ENCODE measurements around the gene LRRC34. TPM values are rescaled to one million over a fixed set of nuclear protein-coding genes. Genes with fewer than 3 reads are reported as not detected.

LRRC34 gene
- total and polyA plus RNA-seq, 12 donors = 0.66 to 4.4 (median 1.6) TPM

DNA sequence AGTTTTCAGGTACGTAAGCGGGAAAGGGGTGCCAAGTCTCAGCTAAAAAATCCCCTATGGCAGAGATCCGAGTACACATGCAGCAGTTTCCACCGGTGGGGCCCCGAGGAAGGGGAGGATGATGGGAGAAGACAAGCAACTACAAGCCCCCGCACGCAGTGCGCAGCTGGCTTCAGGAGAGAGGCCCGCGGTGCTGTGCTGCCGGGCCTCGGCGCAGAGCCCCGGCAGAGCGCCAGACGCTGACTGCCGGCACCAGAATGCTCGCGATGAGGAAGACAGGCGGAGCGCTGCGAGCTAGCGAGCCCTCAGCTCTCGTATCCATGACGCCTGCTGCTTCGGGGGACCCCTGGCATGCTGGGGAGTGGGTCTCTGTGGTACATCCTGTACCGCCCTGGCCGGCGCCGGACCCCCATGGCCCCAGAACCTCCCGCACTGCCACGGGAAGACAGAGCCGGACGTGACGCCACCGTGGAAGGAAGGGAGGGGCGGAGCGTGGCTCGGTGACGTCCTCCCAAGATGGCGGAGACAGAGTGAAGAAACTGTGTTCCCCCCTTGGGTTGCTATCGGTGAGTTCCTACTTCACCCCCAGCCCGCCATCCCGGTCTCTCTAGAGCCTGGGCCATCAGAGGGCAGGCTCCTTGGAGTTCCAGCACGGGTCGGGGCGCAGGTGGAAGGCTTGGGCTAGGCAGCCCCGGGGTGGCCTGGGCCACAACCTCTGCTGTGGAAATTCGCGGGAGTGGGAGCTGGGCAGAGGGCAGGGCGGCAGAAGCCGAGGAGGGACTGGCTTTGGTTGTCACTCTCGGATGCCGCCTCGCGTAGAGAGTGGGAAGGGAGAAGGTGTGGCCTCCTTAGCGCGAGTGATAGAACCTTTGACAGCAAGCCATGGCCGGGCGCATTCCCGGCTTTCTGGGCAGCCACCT, 39.5 kb downstream of the LRRC34 start, which contains the start of gene MYNN:
Gene MYNN (plus strand): TSS at position 500 of the 920 bp plus-strand sequence. CDS start 900 bp downstream, outside the sequence.
- DNase-seq = peak; percentile 92 to 94
- no peaks in the 10 kb centered on the region for H3K27me3 ChIP-seq
- H3K4me3 ChIP-seq = peak within 1 kb of the TSS; percentile 67 to 94 (median 87)
- peak; percentile 94 to 97 (median 96) for ATAC-seq
- 0% methylated on average over 61 of the region's 61 CpGs for WGBS, 2 donors
- intact Hi-C loops (cut with DNase I) = loop anchor here in 4 of 10 donors (5.0 to 10.0 kb wide), 4 partner anchors 194 to 1728 kb away; partner anchors contain the start of gene SEC62 (in 1 of the 4)
- H3K9me3 ChIP-seq = peaks cover 0 to 4% (median 0%) of the 10 kb centered on the region in 11 donors
- peaks cover 0 to 41% (median 9%) of the 10 kb centered on the region in 9 donors for H3K36me3 ChIP-seq
- H3K27ac ChIP-seq = peak within 1 kb of the TSS; percentile 95 to 100 (median 98)
- TF ChIP-seq, protein P1, sequence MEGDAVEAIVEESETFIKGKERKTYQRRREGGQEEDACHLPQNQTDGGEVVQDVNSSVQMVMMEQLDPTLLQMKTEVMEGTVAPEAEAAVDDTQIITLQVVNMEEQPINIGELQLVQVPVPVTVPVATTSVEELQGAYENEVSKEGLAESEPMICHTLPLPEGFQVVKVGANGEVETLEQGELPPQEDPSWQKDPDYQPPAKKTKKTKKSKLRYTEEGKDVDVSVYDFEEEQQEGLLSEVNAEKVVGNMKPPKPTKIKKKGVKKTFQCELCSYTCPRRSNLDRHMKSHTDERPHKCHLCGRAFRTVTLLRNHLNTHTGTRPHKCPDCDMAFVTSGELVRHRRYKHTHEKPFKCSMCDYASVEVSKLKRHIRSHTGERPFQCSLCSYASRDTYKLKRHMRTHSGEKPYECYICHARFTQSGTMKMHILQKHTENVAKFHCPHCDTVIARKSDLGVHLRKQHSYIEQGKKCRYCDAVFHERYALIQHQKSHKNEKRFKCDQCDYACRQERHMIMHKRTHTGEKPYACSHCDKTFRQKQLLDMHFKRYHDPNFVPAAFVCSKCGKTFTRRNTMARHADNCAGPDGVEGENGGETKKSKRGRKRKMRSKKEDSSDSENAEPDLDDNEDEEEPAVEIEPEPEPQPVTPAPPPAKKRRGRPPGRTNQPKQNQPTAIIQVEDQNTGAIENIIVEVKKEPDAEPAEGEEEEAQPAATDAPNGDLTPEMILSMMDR (IDR thresholded peaks at IDR 0.05) = peak in 3 of 9 donors; percentile 8 to 32 (median 20)
- H3K4me1 ChIP-seq = peaks cover 5 to 37% (median 28%) of the 10 kb centered on the region in 9 donors

DNA sequence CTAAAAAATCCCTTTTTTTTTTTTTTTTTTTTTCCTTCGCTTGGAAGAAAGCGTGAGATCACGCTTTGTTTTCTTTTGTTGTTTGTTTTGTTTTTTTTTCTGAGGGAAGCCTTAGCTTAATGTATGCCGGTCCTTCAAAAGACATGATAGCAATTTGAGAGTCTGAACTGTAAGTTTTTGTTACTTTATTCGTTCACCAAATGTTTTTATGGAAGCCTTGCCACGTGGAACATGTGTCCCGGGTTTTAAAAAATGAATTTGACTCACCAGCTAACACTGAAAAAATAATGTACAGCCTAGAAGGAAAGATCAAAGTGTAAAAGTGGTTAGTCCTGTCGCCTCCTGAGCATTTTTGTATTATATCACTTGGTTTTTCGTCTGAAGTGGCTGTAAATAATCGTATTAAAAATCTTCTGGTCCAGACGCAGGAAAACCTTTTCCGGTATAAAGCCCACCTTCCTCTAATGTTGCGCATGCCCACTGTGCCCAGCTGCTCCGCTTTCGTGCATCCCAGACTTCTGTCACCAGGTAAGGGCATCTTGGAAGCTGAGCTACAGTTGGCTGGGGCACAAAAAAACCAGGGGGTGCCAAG, 40.3 kb downstream of the LRRC34 start:
- Histone ChIP-seq H3K9me3 (peaks cover 0 to 4% (median 0%) of the 10 kb centered on the region in 11 donors), H3K27me3 (no peaks in the 10 kb centered on the region), H3K4me3 (peak overlapping the region; percentile 67 to 94 (median 87)), H3K36me3 (peaks cover 0 to 33% (median 9%) of the 10 kb centered on the region in 9 donors), H3K4me1 (peaks cover 5 to 37% (median 28%) of the 10 kb centered on the region in 9 donors), H3K27ac (peak overlapping the region; percentile 95 to 100 (median 98))
- intact Hi-C loops (cut with DNase I) = loop anchor here in 4 of 10 donors (5.0 to 10.0 kb wide), 4 partner anchors 195 to 1728 kb away; partner anchors contain the start of gene SEC62 (in 1 of the 4)
- TF ChIP-seq, protein P1 (IDR thresholded peaks at IDR 0.05) = no peak
- WGBS, 2 donors = 0% methylated on average over 15 of the region's 15 CpGs
- peak; percentile 61 to 75 for DNase-seq
- peak; percentile 60 to 86 (median 79) for ATAC-seq

DNA sequence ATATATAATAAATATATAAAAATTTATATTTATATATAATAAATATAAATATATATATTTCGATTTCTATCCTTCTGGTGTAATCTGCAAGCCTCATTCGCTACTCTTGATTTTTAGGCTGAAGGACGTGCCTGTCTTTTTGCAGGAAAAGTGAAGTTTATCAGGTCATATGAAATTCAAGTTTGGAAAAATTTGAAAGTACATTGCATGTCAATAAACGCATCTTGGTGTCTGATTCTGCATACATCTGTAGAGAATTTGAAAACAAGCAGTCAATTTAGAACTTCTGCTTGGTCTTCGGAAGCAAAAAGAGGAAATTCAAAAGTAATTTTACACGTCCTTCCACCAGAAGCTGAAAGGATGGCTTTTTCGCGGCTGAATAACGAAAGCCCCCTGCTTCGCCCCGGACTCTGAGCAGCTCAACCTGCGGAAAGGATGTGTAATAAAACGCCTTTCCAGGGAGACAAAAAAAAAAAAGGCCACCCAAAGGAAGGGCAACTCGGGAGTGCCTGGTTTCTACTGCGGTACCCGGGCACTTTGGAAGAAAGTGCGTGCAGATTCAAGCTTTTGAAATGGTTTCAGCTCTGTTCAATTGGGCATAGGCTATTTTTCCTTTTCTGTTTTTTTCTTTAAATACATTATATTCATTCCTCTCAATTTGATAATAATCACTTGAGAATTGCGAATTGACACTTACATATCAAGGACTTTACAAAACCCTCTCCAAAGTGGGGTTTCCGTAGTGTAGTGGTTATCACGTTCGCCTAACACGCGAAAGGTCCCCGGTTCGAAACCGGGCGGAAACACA, 41.0 kb downstream of the LRRC34 start:
- peaks cover 0 to 4% (median 0%) of the 10 kb centered on the region in 11 donors for H3K9me3 ChIP-seq
- H3K4me3 ChIP-seq = peak overlapping the region; percentile 67 to 94 (median 87)
- peaks cover 5 to 37% (median 28%) of the 10 kb centered on the region in 9 donors for H3K4me1 ChIP-seq
- H3K36me3 ChIP-seq = peaks cover 0 to 26% (median 9%) of the 10 kb centered on the region in 9 donors
- ATAC-seq = peak; percentile 18 to 52 (median 39)
- intact Hi-C loops (cut with DNase I) = loop anchor here in 4 of 10 donors (5.0 to 10.0 kb wide), 4 partner anchors 196 to 1727 kb away; partner anchors contain the start of gene SEC62 (in 1 of the 4)
- no peaks in the 10 kb centered on the region for H3K27me3 ChIP-seq
- TF ChIP-seq, protein P1 (IDR thresholded peaks at IDR 0.05) = no peak
- peak; percentile 32 to 39 for DNase-seq
- H3K27ac ChIP-seq = peak overlapping the region; percentile 95 to 100 (median 98)
- 0 to 1% methylated on average over 27 of the region's 27 CpGs for WGBS, 2 donors

All from heart right ventricle (tissue), 16 donors.